GM10248 (cell line): Measurements from ENCODE around the gene SRXN1.

Source experiments
- CTCF ChIA-PET: fragments of 300-600 bp; sonication (Branson Sonifier 250); formaldehyde crosslinking; extraction: SDS; loops from one replicate; lab custom pipeline; 2021; ENCODE audit warnings: antibody characterized with exemption; lab: Yijun Ruan, JAX
- POLR2A ChIA-PET: fragments of 350-650 bp; sonication (Branson Sonifier 250); formaldehyde crosslinking; extraction: SDS; loops from one replicate; lab custom pipeline; 2020; ENCODE audit warnings: antibody characterized with exemption; lab: Yijun Ruan, JAX
- DNase-seq: peaks from one replicate; pipeline ENCODE4 v3.0.0; 2012; ENCODE audit errors: extremely low spot score
- CTCF ChIP-seq: IDR thresholded peaks from 2 replicates; pipeline ENCODE4 v1.5.1; 2012; ENCODE audit warnings: mild to moderate bottlenecking, low read depth; ENCODE audit errors: extremely low read depth, missing control alignments, control extremely low read depth

The SRXN1 gene

DNA sequence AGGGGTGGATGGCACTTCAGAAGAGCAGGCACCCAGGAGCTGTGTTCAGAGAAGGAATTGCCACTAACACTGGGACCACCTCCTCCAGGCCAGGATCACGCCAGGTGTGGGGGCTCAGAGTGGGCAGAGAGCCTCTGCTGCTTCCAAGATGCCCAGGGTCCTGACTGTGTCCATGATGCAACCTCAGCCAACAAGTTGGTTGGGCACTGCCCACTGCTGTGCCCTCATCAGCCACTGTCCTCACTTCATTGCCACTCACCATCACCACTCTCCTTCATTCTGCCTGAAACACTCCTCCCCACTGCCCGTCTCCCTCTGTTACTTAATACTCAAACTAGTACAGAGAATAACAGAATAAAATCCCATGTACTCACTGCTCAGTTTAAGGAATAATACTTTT, 26.4 kb downstream of the SRXN1 start:
- ChIA-PET POLR2A (no interaction called here), CTCF (no interaction called here)
- TF ChIP-seq CTCF, result no peak

DNA sequence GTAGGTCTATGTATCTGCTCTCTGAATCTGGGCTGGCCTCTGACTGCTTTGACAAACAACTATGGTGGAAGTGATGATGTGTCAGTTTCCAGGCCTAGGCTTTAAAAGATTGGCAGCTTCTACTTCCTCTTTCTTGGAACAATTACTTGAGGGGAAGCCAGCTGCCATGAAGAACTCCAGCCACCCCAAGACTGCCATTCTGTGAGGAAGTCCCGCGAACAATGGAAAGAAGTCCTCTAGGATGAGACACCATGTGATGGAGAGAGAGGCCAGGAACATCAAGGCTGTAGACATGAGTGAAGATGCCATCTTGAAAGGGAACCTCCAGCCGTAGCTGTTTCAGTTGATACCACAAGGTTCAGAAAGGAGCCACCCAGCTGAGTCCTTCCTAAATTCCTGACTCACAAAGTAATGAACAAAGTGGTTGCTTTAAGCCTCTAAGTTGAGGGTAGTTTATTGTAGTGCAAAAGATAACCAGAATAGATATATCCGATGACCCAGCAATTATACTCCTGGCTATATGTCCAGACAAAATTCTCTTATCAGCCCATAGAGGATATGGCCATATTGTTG, 27.6 kb downstream of the SRXN1 start:
- POLR2A ChIA-PET, result no interaction called here
- TF ChIP-seq CTCF, result no peak
- no peak for DNase-seq
- CTCF ChIA-PET, result interaction anchor here (1.5 kb wide), 2 partner anchors 14 to 20 kb away, joined by 4 to 7 read pairs; no protein-coding TSS in a partner anchor

More for the DNA sequence above, 26.4 kb downstream of the SRXN1 start:
- no peak for DNase-seq

GRCh38 chr20:623704-624103, 29.3 kb downstream of the SRXN1 start:
- ChIA-PET CTCF (interaction anchor here (0.8 to 1.4 kb wide), 5 partner anchors 21 to 332 kb away, joined by 3 to 5 read pairs (median 3); no protein-coding TSS in a partner anchor), POLR2A (no interaction called here)
- TF ChIP-seq CTCF, result no peak
- no peak for DNase-seq

DNA sequence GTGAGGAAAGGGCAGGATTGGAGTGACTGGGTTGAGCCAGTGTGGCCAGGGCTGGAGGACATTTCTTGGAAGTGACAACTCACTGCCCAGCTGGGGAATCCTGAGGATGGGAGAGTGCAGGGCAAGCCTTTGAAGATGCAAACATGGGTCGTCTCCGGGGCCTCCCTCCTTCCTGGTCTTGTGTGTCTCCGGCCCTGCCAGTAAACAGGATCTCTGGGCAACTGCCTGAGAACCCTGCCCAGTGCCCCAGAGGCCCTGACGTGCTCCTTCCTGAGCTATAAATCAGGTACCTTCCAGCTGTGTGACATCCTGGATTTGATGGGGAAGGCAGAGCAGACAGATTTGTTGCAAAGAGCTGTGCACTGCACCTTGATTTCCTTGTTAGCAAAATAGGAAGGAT, 30.0 kb downstream of the SRXN1 start:
- no peak for DNase-seq
- CTCF ChIA-PET, result interaction anchor here (0.8 to 1.4 kb wide), 5 partner anchors 22 to 333 kb away, joined by 3 to 5 read pairs (median 3); no protein-coding TSS in a partner anchor
- POLR2A ChIA-PET, result no interaction called here
- TF ChIP-seq CTCF, result no peak

- DNase-seq, result no peak
- no peak for TF ChIP-seq CTCF
- CTCF ChIA-PET, result interaction anchor here (4.0 kb wide), 1 partner anchor 24 kb away, joined by 15 read pairs; no protein-coding TSS in a partner anchor
- POLR2A ChIA-PET, result no interaction called here
Measured at GRCh38 chr20:622161-622560, 30.8 kb downstream of the SRXN1 start.

DNA sequence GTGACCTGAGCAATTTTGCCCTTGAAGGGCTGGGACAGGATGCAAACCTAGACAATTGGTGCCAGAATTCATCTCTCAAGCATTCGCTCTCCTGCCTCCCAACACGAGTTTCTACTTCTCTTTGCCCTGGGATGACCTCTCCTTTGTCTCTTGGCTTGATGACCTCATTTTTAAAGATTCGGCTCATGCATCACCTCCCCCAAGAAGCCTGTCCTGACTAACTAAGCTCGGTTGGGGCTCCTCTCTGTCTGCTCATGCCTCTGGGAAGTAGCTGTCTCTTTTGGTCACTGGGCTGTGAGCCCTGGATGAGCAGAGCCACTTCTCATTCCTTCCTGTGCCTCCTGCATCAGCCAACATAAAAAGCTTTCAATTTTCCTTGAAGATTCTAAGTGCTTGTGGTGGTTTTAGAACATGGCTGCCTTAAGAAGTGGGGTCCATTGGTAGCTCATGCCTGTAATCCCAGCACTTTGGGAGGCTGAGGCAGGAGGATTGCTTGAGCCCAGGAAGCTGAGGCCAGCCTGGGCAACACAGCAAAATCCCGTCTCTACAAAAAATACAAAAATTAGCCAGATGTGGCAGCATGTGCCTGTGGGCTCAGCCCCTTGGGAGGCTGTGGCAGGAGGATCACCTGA, 31.8 kb downstream of the SRXN1 start:
- CTCF ChIA-PET, result interaction anchor here (4.0 kb wide), 1 partner anchor 24 kb away, joined by 15 read pairs; no protein-coding TSS in a partner anchor
- TF ChIP-seq CTCF, result no peak
- POLR2A ChIA-PET, result interaction anchor here (0.6 kb wide), 1 partner anchor 120 kb away, joined by 5 read pairs; no protein-coding TSS in a partner anchor
- DNase-seq, result no peak
